CD4-positive, alpha-beta T cell treated with Interleukin-2 at 100 ng/mL for 4 hours (primary cell): ENCODE measurements around the gene USP28.
"Not testable (repeated sequence)": the region's sequence is repeated elsewhere in the genome, so short reads cannot be mapped to it uniquely, and the experiment has no call there.

Experiments
- DNase-seq: peaks from one replicate; pipeline ENCODE4 v3.0.0-alpha.2; 2020; ENCODE audit warnings: low spot score

Gene USP28

DNA sequence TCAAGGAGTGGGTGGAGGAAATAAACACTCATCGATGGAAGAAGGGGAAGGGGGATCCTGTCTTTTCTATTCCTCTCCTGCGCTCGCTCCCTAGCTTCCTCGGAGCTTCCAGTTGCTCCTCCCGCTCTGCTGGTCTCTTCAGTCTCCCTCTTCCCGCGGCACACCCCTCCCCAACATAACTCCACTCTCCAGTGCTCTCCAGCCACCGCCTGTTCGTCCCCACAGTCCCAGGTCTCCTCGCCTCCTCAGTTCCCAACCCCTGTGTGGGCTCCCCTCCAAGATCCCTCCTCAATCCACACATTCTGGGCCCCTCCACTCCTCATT, 102.3 kb downstream of the USP28 start:
- DNase-seq = no peak

DNA sequence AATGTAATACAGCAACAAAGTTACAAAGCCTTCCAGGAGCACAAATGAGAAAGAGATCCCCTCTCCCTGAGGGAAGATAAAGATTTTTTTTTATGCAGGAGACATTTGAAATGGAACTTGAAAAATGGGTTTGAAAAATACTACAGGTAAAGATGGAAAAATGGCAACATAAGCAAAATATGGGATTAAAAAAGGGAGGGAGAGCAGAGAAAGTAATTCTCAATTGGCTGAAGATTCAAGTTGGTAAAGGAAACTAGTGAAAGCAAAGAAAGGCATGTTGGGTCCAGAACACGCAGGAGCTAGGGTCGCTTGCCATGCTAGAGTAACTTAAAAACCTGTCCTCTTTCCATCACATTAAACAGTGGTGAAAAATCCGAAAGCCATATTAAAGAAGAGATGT, 103.4 kb downstream of the USP28 start:
- no peak for DNase-seq

DNA sequence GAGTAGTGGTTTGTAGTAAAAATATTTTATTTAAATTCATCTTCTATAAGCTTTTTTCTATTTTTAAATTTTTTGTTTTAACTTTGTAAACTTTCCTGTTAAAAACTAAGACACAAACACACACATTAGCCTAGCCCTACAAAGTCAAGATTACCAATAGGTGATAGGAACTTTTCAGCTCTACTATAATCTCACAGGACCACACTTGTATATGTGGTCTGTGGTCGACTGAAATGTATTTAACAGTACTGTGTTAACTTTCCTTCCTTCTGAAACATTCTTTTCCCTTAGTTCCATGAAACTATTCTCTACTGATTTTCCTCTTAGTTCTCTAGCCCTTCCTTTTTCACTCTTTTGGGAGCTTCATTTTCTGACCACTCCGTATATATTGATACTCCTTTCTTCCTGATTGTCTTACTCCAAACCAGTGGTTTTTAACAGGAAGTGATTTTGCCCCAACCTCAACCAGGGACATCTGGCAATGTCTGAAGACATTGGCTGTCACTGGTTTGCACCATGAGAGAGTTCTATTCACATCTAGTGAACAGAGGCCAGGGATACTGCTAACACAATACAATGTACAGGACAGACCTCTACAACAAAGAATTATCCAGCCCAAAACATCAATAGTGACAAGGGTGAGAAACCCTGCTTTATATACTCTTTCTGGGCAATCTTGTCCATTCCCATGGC, 110.7 kb downstream of the USP28 start:
- no peak for DNase-seq

DNA sequence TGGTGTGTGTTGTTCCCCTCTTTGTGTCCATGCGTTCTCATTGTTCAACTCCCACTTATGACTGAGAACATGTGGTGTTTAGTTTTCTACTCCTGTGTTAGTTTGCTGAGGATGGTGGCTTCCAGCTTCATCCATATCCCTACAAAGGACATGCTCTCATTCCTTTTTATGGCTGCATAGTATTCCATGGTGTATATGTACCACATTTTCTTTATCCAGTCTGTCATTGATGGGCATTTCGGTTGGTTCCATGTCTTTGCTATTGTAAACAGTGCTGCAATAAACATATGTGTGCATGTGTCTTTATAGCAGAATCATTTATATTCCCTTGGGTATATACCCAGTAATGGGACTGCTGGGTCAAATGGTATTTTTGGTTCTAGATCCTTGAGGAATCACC, 112.3 kb downstream of the USP28 start:
- not testable (repeated sequence) for DNase-seq

DNA sequence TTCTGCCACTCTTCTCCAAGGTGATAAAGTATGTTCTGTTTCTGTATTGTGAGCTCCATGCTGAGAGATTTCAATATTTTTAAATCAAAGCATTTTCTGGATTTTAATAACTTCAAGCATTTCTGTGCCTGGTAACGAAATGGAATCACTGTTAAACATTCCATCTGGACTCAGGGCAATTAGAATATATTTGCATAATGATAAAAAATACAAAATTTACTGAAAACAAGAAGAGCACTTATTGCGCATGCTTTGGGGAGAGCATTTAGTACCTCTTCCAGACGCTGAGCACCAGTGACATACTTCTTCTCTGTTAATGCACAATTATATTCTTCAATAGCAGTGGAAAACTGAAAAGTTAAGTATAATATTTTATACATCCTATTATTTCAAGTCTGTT, 115.1 kb downstream of the USP28 start:
- no peak for DNase-seq

DNA sequence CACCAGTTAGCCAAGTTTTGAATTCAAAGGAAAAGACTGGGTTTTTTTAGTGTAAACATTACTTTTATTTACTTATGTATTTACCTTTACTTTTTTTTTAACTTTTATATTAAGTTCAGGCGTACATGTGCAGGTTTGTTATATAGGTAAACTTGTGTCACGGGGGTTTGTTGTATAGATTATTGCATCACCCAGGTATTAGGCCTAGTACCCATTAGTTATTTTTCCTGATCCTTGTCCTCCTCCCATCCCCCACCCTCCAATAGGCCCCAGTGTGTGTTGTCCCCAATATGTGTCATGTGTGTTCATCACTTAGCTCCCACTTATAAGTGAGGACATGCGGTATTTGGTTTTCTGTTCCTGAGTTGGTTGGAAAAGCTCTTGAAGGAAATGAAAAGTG, 122.4 kb downstream of the USP28 start:
- DNase-seq = no peak
